ENCODE data around the gene ZDHHC8.

DNA sequence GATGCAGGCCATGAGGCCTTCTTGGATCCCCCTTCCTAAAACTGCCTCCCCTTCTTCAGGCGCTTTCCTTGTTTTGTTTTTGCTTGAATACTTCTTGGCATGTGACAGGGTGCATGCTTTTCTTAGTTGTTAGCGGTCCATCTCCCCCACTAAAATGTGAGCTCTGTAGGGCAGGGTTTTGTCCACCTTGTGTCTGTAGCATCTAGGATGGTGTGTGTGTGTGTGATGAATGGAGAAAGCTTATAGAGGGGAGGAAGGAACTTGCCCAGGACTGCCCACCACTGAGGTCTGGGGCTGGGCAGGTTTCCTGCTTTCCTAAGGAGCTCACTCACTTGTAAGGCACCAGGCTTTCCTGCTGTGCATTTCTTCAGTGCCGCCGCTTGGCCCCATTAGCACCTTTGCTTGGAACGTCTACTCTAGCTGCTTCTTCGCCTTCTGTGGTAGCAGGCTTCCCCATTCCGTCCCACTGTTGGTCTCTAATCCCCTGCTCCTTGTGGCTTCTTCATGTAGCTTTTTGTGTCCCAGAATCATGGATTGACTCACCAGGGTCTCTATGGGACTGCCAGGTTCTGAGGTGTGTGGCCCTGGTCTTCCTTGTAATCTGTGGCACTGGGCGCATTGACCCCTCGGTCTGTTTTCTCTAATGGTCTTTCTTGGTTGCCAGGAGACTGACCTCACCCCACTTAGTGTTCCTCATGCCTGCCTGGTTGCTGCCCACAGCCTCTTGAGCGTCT, 48.3 kb upstream of the ZDHHC8 start:
- TF ChIP-seq, protein P1, sequence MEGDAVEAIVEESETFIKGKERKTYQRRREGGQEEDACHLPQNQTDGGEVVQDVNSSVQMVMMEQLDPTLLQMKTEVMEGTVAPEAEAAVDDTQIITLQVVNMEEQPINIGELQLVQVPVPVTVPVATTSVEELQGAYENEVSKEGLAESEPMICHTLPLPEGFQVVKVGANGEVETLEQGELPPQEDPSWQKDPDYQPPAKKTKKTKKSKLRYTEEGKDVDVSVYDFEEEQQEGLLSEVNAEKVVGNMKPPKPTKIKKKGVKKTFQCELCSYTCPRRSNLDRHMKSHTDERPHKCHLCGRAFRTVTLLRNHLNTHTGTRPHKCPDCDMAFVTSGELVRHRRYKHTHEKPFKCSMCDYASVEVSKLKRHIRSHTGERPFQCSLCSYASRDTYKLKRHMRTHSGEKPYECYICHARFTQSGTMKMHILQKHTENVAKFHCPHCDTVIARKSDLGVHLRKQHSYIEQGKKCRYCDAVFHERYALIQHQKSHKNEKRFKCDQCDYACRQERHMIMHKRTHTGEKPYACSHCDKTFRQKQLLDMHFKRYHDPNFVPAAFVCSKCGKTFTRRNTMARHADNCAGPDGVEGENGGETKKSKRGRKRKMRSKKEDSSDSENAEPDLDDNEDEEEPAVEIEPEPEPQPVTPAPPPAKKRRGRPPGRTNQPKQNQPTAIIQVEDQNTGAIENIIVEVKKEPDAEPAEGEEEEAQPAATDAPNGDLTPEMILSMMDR (IDR thresholded peaks at IDR 0.05), result no peak
- no peak for TF ChIP-seq POLR2A (IDR thresholded peaks at IDR 0.05)

All from vagina (tissue), 2 donors.